Measurements from ENCODE around the gene MGAT4C.
"Not testable (repeated sequence)": the region's sequence is repeated elsewhere in the genome, so short reads cannot be mapped to it uniquely, and the experiment has no call there.

The MGAT4C gene

GRCh38 chr12:86122846-86123468 is 133.2 kb downstream of the MGAT4C start:
- Histone ChIP-seq H3K9me3 (replicated peaks; ENCODE audit: low read length) (no peaks in the 10 kb centered on the region), H3K27me3 (ENCODE audit: control insufficient read depth, insufficient read depth, low read length) (no peaks in the 10 kb centered on the region), H3K36me3 (ENCODE audit: insufficient read depth, low read length) (no peaks in the 10 kb centered on the region), H3K4me2 (ENCODE audit: low read length) (no peak overlapping the region), H3K4me1 (ENCODE audit: control insufficient read depth, insufficient read depth, low read length) (no peaks in the 10 kb centered on the region), H3K9ac (ENCODE audit: low read depth, low read length) (no peak overlapping the region), H3K4me3 (ENCODE audit: low read length) (no peak overlapping the region)

- H3K27me3 ChIP-seq (ENCODE audit: control insufficient read depth, insufficient read depth, low read length) = no peaks in the 10 kb centered on the region
- H3K9me3 ChIP-seq (replicated peaks; ENCODE audit: low read length) = no peaks in the 10 kb centered on the region
- no peaks in the 10 kb centered on the region for H3K4me1 ChIP-seq (ENCODE audit: control insufficient read depth, insufficient read depth, low read length)
- H3K9ac ChIP-seq (ENCODE audit: low read depth, low read length) = no peak overlapping the region
- H3K4me3 ChIP-seq (ENCODE audit: low read length) = no peak overlapping the region
- H3K36me3 ChIP-seq (ENCODE audit: insufficient read depth, low read length) = no peaks in the 10 kb centered on the region
- H3K4me2 ChIP-seq (ENCODE audit: low read length) = no peak overlapping the region
Observed at GRCh38 chr12:86118161-86118560, 138.0 kb downstream of the MGAT4C start.

- H3K4me3 ChIP-seq (ENCODE audit: low read length) = no peak overlapping the region
- H3K9ac ChIP-seq (ENCODE audit: low read depth, low read length) = no peak overlapping the region
- H3K4me2 ChIP-seq (ENCODE audit: low read length) = no peak overlapping the region
- H3K27me3 ChIP-seq (ENCODE audit: control insufficient read depth, insufficient read depth, low read length) = no peaks in the 10 kb centered on the region
- H3K9me3 ChIP-seq (replicated peaks; ENCODE audit: low read length) = no peaks in the 10 kb centered on the region
- no peaks in the 10 kb centered on the region for H3K4me1 ChIP-seq (ENCODE audit: control insufficient read depth, insufficient read depth, low read length)
- no peaks in the 10 kb centered on the region for H3K36me3 ChIP-seq (ENCODE audit: insufficient read depth, low read length)
Observed at GRCh38 chr12:86117711-86118110, 138.5 kb downstream of the MGAT4C start.

- Histone ChIP-seq H3K27me3 (ENCODE audit: control insufficient read depth, insufficient read depth, low read length) (no peaks in the 10 kb centered on the region), H3K9ac (ENCODE audit: low read depth, low read length) (no peak overlapping the region), H3K9me3 (replicated peaks; ENCODE audit: low read length) (no peaks in the 10 kb centered on the region), H3K4me3 (ENCODE audit: low read length) (no peak overlapping the region), H3K36me3 (ENCODE audit: insufficient read depth, low read length) (no peaks in the 10 kb centered on the region), H3K4me2 (ENCODE audit: low read length) (no peak overlapping the region), H3K4me1 (ENCODE audit: control insufficient read depth, insufficient read depth, low read length) (no peaks in the 10 kb centered on the region)
Observed at GRCh38 chr12:86104087-86104486, 152.1 kb downstream of the MGAT4C start.

- H3K4me3 ChIP-seq (ENCODE audit: low read length) = no peak overlapping the region
Observed at GRCh38 chr12:86097161-86097560, 159.0 kb downstream of the MGAT4C start.

GRCh38 chr12:86091681-86092080 is 164.5 kb downstream of the MGAT4C start:
- Histone ChIP-seq H3K4me3 (ENCODE audit: low read length) (no peak overlapping the region), H3K4me1 (ENCODE audit: control insufficient read depth, insufficient read depth, low read length) (no peaks in the 10 kb centered on the region), H3K4me2 (ENCODE audit: low read length) (no peak overlapping the region), H3K9ac (ENCODE audit: low read depth, low read length) (no peak overlapping the region), H3K36me3 (ENCODE audit: insufficient read depth, low read length) (no peaks in the 10 kb centered on the region), H3K9me3 (replicated peaks; ENCODE audit: low read length) (no peaks in the 10 kb centered on the region), H3K27me3 (ENCODE audit: control insufficient read depth, insufficient read depth, low read length) (no peaks in the 10 kb centered on the region)

More at GRCh38 chr12:86097161-86097560, 159.0 kb downstream of the MGAT4C start:
- Histone ChIP-seq H3K9ac (ENCODE audit: low read depth, low read length) (no peak overlapping the region), H3K9me3 (replicated peaks; ENCODE audit: low read length) (no peaks in the 10 kb centered on the region), H3K4me2 (ENCODE audit: low read length) (no peak overlapping the region), H3K36me3 (ENCODE audit: insufficient read depth, low read length) (no peaks in the 10 kb centered on the region), H3K27me3 (ENCODE audit: control insufficient read depth, insufficient read depth, low read length) (no peaks in the 10 kb centered on the region), H3K4me1 (ENCODE audit: control insufficient read depth, insufficient read depth, low read length) (no peaks in the 10 kb centered on the region)

GRCh38 chr12:86081843-86082242 is 174.3 kb downstream of the MGAT4C start:
- no peaks in the 10 kb centered on the region for H3K9me3 ChIP-seq (replicated peaks; ENCODE audit: low read length)
- H3K36me3 ChIP-seq (ENCODE audit: insufficient read depth, low read length) = no peaks in the 10 kb centered on the region
- H3K27me3 ChIP-seq (ENCODE audit: control insufficient read depth, insufficient read depth, low read length) = no peaks in the 10 kb centered on the region
- H3K9ac ChIP-seq (ENCODE audit: low read depth, low read length) = no peak overlapping the region
- H3K4me1 ChIP-seq (ENCODE audit: control insufficient read depth, insufficient read depth, low read length) = no peaks in the 10 kb centered on the region
- no peak overlapping the region for H3K4me3 ChIP-seq (ENCODE audit: low read length)
- H3K4me2 ChIP-seq (ENCODE audit: low read length) = no peak overlapping the region

- H3K36me3 ChIP-seq (ENCODE audit: insufficient read depth, low read length); H3K4me1 ChIP-seq (ENCODE audit: control insufficient read depth, insufficient read depth, low read length); H3K9me3 ChIP-seq (replicated peaks; ENCODE audit: low read length); H3K27me3 ChIP-seq (ENCODE audit: control insufficient read depth, insufficient read depth, low read length); H3K4me2 ChIP-seq (ENCODE audit: low read length); H3K9ac ChIP-seq (ENCODE audit: low read depth, low read length); H3K4me3 ChIP-seq (ENCODE audit: low read length): not testable (repeated sequence)
Observed at GRCh38 chr12:86059052-86059451, 197.1 kb downstream of the MGAT4C start.

- Histone ChIP-seq H3K4me3 (ENCODE audit: low read length) (no peak overlapping the region), H3K9ac (ENCODE audit: low read depth, low read length) (no peak overlapping the region), H3K4me2 (ENCODE audit: low read length) (no peak overlapping the region), H3K9me3 (replicated peaks; ENCODE audit: low read length) (no peaks in the 10 kb centered on the region), H3K27me3 (ENCODE audit: control insufficient read depth, insufficient read depth, low read length) (no peaks in the 10 kb centered on the region), H3K4me1 (ENCODE audit: control insufficient read depth, insufficient read depth, low read length) (no peaks in the 10 kb centered on the region), H3K36me3 (ENCODE audit: insufficient read depth, low read length) (no peaks in the 10 kb centered on the region)
Observed at GRCh38 chr12:86057092-86057845, 198.9 kb downstream of the MGAT4C start.

GRCh38 chr12:86052921-86053320 is 203.3 kb downstream of the MGAT4C start:
- H3K27me3 ChIP-seq (ENCODE audit: control insufficient read depth, insufficient read depth, low read length) = no peaks in the 10 kb centered on the region
- no peak overlapping the region for H3K9ac ChIP-seq (ENCODE audit: low read depth, low read length)
- no peaks in the 10 kb centered on the region for H3K9me3 ChIP-seq (replicated peaks; ENCODE audit: low read length)
- no peaks in the 10 kb centered on the region for H3K4me1 ChIP-seq (ENCODE audit: control insufficient read depth, insufficient read depth, low read length)
- H3K4me2 ChIP-seq (ENCODE audit: low read length) = no peak overlapping the region
- no peak overlapping the region for H3K4me3 ChIP-seq (ENCODE audit: low read length)
- no peaks in the 10 kb centered on the region for H3K36me3 ChIP-seq (ENCODE audit: insufficient read depth, low read length)

- Histone ChIP-seq H3K27me3 (ENCODE audit: control insufficient read depth, insufficient read depth, low read length) (no peaks in the 10 kb centered on the region), H3K9me3 (replicated peaks; ENCODE audit: low read length) (no peaks in the 10 kb centered on the region), H3K4me1 (ENCODE audit: control insufficient read depth, insufficient read depth, low read length) (no peaks in the 10 kb centered on the region), H3K9ac (ENCODE audit: low read depth, low read length) (no peak overlapping the region), H3K4me2 (ENCODE audit: low read length) (no peak overlapping the region), H3K4me3 (ENCODE audit: low read length) (no peak overlapping the region), H3K36me3 (ENCODE audit: insufficient read depth, low read length) (no peaks in the 10 kb centered on the region)
Observed at GRCh38 chr12:86050010-86050409, 206.2 kb downstream of the MGAT4C start.

- H3K4me1 ChIP-seq (ENCODE audit: control insufficient read depth, insufficient read depth, low read length) = no peaks in the 10 kb centered on the region
- H3K4me2 ChIP-seq (ENCODE audit: low read length) = no peak overlapping the region
- no peak overlapping the region for H3K4me3 ChIP-seq (ENCODE audit: low read length)
- no peaks in the 10 kb centered on the region for H3K27me3 ChIP-seq (ENCODE audit: control insufficient read depth, insufficient read depth, low read length)
- no peaks in the 10 kb centered on the region for H3K36me3 ChIP-seq (ENCODE audit: insufficient read depth, low read length)
- no peak overlapping the region for H3K9ac ChIP-seq (ENCODE audit: low read depth, low read length)
- peaks cover 4% of the 10 kb centered on the region for H3K9me3 ChIP-seq (replicated peaks; ENCODE audit: low read length)
Observed at GRCh38 chr12:86044396-86044795, 211.8 kb downstream of the MGAT4C start.

Measured in skeletal muscle satellite cell (primary cell).